ENCODE results near the gene PTRH1.
A peak's percentile ranks its signal among the peaks of the same experiment; 100 is the strongest.

The PTRH1 gene

DNA sequence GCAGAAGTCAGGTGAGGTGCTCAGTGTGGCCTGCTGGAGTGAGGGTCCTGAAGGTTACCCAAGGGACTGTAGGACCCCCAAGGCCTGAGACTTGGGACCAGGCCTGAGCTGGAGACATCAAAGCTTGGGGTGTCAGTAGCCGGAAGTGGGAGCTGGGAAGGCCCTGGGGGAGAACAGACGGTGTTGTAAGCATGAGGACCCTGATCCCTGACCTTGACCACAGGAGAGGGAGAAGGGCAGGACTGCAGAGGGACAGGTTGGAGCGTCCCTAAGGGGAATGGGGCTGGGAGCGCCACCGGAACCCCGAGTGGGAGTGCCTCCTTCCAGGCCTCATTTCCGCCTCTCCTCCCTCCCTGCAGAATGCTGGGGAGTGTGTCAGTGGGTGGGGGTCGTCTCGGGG lies 949 bp upstream of the PTRH1 start:
- DNase-seq, result no peak

DNA sequence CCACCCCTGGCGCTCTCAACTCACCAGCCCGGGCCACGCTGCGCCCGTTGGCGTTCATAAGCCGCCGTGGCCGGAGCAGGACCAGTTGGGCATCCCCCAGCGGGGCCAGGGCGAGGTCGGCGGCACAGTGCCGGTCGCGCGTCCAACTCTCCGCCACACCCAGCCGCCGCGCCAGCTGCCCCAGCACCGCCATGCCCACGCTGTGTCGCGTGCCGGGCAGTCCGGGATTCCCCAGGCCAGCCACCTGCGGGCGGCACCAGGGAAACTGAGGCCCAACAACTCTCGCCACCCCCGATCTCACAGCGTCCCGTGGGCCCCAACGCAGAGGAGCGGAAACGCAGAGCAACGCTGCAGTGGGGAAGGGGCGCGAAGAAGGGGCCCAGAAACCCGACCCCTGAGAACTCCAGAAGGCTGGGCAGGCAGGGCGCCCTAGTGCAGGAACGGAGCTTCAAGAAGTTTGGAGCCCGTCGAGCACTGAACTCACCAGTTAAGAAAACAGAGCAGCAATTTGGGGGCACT lies 453 bp downstream of the PTRH1 start:
- DNase-seq, result peak in 1 of 2 experiments; percentile 28

DNA sequence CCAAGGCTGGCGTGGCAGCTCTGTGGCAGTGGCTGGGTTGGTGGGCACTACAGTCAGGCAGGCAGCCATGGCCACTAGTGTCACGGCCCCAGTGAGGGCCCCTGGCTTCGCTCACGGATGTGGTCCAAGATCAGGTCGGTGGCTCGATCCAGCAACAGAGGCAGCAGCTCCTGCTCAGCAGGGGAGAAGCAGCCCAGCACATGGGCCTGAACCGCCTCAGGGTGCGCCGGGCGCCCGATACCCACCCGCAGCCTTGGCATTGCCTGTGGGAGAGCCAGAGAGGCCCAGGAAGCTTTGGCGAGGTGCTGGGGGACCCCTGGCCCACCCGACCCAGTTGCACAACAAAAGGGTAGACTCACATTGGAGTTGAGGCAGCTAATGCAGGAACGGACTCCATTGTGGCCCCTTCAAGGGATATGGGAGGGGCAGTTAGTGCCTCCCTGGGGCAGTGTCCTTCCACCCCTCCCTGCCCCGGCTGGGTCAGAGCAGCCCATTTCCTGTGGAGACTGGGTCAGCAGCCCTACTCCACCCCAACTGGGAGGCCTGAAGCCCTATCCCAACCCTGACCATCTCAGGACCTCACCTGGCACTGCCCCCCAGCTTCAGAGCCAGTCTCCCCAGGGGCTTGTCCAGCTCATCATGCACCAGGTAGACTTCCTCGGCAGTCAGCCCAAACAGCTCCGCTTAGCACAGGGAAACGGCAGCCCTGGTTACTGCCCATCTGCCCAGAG lies 1.3 kb downstream of the PTRH1 start:
- DNase-seq, result no peak

DNA sequence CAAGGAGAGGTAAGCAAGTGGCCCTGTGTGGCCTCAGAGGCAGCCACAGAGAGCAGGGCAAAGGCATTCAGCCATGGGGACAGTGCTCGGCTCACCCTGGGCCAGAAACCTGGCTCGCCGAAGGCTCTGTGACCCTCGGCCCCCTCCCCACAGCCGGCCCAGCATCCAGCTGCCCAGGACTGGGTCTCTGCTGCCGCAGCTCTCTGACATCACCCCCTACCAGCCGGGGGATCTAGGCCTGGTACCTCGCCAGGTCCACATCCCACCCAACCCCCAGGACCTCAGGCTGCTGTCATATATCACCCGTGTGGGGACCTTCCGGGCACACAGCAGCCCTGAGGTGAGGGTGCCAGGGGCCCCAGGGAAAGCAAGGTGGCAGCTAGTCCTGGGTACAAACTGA lies 2.6 kb downstream of the PTRH1 start:
- DNase-seq, result no peak

DNA sequence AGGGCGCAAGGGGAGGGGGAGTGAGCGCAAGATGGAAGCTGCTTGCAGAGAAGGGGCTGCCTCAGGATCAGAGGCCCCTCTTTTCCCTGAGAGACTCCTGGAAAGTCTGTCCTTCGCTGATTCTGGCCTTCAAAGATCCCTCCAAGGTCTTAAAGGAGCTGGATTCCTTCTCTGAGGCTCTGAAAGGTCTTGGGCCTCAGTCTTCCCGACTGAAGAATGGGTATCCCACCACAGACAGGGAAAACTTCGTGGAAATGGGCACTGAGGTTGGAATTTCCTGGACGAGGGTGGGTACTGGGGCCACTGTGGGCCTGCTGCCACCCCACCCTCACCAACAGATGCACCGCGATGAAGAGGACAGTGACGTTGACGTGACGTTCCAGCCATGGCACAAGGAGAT lies 3.1 kb downstream of the PTRH1 start:
- no peak for DNase-seq

DNA sequence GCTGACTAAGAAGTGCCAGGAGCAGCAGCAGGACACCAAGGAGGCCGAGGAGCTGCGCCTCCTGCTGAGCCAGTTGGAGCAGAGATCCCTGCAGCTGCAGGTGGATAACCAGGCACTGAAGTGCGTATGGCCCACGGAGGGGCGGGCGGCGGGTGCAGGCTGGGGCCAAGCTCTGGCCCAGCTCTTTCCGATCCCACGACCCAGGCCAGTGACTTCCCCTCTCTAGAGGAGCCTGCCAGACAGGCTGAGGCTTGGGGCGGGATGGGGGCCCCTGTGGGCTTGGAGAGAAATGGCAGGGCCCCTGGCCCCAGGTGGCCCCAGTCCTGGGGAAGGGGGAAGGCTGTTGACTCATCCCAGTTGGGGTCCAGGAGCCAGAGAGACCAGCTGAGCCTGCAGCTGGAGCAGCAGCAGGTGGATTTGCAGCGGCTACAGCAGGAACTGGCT lies 3.6 kb downstream of the PTRH1 start:
- DNase-seq, result no peak

DNA sequence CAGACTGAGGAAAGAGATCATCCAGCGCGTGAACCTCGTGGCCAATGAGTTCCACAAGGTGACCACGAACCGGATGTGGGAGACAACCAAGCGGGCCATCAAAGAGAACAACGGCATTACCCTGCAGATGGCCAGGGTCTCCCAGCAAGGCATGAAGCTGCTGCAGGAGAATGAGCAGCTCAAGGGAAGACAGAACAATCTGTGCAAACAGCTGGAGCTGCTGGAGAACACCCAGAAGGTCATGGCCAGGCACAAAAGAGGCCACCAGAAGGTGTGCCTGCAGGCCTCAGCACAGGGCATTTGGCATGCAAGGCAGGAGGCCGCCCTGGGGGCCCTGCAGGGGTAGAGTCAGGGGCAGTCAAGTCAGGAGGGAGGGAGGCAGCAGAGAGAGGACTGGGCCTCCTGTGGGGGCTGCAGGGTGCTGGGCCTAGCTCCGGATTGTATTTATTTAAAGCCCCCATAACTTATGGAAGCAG lies 4.2 kb downstream of the PTRH1 start:
- DNase-seq, result peak in 1 of 2 experiments; percentile 37

DNA sequence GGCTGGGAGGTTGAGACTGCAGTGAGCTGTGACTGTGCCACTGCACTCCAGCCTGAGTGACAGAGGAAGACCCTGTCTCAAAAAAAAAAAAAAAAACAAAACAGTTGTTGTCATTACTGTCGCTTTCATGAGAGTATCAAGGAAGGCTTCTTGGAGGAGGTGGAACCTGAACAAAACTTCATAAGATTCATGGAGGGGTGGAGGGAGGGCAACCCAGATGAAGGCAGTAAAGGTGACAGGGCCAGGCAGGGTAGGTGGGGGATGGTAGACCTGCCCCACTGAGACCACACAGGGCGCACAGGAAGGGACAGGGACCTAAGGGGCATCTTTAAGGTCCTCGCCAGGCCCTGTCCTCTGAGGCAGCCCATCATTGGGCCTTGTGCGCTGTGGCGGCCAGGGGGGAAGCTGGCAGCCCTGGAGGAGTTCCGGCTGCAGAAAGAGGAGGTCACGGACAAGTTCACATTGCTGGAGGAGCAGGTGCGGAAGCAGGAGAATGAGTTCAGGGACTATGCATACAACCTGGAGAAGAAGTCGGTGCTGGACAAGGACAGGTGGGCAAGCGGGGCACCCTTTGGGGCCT lies 5.2 kb downstream of the PTRH1 start:
- no peak for DNase-seq

DNA sequence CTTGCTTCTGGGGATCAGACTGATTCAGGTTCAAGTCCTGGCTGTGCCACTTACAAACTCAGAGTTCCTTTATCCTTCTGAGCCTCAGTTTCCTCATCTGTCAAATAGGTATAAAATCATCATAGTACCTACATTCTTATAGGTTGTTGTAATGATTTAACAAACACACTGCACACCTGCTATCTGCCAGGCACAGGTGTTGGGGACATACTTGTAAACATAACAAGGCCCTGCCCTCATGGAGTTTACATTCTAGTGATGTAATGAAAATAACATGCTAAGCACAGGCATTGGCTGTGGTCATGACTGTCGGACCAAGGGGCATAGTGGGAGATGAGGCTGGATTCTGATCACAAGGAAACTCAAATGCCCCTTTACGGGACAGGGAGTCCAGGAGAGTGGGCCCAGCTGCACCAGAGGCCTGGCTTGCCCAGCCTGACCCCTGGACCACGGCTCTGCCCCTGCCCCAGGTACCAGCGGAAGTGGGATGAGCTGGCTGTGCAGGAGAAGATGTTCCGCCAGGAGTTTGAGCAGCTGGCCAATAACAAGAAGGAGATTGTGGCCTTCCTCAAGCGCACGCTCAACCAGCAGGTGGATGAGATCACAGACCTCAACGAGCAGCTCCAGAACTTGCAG lies 6.4 kb downstream of the PTRH1 start:
- DNase-seq, result no peak

DNA sequence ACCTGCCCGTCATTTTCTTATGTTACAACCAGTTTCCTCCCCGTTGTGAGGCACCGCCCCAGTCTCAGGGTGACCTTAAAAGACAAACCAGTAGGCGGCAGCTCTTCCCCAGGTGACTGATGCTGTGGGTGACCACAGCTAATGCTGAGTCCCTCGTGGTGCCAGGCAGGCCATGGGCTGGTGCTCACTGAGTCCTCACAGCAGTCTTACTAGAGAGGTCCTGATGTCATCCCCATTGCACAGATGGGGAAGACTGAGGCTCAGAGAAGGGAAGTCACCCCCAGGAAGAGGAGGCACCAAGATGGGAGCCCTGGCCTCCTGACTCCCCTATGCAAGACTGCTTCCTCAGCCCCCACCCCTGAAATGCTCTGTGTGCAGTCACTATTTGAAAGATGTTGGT lies 7.7 kb downstream of the PTRH1 start:
- DNase-seq, result peak; percentile 41 to 55

DNA sequence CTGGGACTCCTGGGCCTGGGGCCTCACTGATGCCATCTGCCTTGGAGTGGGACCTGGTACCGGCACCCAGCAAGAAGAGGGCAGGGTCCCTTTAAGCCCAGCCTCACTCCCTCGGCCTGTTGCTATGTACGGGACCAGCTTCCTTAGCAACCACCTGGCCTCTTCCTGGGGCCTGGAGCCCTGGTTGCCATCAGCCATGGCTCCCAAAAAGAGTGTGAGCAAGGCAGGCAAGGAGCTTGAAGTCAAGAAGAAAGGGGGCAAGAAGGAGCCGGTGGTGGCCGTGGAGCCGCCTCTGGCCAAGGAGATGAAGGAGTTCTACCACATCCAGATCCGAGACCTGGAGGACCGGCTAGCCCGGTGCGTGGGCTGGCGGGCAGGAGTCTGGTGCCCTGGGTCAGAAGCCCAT lies 8.6 kb downstream of the PTRH1 start, which contains the start of gene CFAP157:
Gene CFAP157, plus strand, starts transcription at position 153 of the 406 bp plus-strand sequence. Its CDS starts 44 bp downstream, at position 197.
- no peak for DNase-seq

DNA sequence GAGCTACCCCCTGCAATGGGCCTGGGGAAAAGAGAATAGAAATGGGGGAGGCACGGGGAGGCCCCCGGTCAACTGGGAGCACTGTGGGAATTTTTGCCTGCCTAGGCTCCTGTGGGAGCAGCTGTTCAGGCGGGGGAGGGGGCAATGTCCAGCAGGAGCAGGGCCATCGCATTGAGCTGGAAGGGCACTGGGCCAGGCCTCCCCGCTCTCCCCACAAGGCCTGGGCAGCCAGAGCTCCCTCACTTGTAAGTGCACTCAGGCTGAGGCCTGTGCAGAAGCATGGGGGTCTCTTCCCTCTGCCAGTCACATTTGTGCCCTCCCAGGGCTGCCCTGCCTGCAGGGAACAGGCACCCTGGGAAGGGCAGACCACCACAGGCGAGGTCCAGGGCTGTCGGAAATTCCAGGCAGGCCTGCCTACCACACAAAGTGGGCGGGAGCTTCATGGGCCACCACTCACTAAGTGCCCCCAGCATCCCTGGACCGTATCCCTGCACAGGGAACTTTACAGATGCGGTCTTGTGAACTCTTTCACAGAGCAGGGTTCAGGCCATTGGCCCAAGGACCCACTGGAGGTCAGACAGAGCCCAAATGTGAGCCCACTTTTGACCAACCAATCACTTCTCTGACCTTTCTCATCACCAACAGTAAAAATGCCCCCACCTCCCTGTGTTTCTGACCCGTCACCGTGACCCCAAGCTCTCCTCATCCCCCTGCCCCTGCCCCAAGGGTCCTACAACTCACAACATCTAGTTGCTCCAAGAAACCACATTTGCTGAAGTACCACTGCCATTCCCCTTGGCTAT lies 9.7 kb downstream of the PTRH1 start:
- no peak for DNase-seq

DNA sequence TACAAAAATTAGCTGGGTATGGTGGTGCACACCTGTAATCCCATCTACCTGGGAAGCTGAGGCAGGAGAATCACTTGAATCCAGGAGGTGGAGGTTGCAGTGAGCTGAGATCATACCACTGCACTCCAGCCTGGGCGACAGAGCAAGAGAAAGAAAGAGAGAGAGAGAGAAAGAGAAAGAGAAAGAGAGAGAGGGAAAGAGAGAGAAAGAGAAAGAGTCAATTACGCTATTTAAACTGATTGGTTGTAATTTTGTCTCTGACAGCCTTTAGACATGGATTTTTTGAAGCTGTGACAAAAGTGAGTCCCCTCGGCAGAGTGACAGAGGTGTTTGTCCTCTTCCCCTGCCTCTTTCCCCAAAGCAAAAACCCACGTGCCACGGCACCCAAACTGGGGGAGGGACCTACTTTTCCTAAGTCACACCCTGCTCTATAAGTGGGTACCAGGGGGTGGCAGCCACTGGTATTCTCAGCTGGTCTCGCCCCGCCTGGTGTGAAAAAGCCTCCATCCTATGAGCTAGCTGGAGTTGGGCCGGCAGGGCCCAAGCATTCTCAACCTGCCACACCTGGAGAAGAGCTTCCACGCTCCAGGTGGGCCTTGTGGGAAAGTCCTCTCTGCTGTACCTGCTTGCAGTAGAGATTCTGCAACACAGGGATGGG lies 12.0 kb downstream of the PTRH1 start:
- no peak for DNase-seq

DNA sequence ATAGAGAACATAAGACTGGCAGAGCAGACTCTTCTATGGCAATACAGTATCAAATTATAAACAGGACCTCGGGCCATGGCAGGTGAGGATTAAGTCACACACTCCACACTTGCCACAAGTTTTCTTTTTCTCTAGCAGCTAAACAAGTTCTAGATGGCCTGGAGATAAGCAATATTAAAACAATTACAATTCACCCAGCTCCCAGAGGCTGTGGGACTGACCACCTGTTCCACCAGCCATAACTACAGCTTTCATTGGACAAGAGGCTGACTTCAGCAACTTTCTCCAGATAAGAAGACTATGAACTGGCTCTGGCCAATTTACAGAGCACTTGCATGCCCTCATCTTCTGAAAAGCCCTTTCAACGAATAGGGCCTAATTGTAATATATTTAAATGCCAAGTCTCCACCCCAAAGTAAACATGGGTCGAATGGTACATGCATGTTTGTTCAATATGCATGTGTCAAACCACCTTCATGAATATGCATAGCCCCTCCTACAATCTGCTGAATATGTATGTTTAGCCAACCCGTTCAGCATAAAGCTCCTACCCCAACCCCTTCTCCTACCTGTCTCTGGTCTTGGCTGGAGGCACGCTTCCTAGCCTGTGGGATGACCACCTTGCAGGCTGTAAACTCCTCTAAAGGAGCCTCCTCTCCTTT lies 14.7 kb downstream of the PTRH1 start:
- no peak for DNase-seq

DNA sequence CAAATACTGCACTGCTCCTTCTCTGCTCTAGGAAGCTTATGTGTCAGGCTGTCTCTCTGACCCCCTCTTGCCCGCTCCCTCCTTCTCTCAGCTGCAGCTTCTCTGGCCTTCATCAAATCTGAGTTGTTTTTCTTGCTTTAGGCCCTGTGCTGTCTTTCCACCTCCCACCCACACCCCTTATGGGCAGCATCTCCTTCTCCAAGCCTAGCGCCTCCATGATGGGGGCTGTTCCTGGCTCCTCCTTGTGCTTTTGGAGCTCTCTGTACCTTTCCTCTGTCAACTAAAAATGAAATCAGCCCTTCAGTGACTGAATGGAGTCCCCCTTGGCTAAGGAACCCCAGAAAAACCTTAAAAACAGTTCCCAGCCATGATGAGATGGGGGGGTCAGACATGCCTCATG lies 15.3 kb downstream of the PTRH1 start:
- DNase-seq, result no peak

DNA sequence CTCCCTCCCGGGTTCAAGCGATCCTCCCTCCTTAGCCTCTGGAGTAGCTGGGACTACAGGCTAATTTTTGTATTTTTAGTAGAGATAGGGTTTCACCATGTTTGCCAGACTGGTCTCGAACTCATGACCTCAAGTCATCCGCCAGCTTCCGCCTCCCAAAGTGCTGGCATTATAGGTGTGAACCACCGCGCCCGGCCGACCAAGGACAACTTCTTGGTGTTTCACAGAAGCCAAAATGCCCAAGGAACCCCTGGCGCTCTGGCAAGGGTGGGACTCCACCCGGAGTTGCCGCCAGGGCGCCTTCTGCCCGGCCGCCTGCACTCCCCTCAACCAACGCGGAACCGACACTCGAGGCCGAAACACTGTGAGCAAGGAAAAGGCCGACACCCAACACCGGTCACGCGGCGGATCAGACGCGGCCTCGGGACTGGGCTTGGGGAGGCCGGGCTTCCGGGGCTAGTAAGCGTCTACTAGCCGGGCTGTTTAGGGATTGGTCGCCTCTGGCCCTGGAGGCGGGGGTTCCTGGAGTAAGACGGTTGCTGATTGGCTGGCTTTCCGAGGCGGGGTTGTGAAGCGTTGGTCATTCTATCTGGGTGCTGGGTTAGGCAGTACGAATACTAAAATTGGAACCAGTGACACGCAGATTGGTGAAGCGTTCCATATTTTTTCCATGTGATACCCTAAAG lies 16.3 kb downstream of the PTRH1 start:
- DNase-seq, result peak; percentile 90 to 93

DNA sequence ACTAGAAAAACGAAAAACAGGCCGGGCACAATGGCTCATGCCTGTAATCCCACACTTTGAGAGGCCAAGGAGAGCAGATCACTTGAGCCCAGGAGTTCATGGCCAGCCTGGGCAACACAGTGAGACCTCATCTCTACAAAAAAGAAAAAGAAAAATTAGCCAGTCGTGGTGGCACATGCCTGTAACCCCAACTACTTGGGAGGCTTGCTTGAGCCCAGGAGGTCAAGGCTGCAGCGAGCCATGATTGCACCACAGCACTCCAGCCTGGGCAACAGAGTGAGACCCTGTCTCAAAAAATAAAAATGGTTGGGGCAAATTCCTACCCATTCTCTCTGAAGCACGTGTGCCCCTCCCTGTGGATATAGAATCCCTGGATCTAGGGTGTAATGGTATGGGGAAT lies 17.1 kb downstream of the PTRH1 start:
- DNase-seq, result no peak

DNA sequence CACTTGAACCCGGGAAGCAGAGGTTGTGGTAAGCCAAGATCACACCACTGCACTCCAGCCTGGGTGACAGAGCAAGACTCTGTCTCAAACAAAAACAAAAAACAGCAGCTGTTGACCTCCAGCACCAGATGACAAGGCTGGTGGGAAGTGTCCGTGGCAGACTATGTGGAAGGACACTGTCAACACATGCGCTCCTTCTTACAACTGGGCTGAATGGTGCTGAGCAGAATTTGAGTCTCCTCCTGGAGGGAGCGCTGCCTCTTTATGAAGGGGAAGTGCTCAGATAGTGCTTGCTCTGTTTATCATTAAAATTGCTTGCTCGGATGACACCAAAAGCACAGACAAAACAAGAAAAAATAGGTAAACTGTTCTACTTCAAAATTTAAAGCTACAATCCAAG lies 17.9 kb downstream of the PTRH1 start:
- no peak for DNase-seq

DNA sequence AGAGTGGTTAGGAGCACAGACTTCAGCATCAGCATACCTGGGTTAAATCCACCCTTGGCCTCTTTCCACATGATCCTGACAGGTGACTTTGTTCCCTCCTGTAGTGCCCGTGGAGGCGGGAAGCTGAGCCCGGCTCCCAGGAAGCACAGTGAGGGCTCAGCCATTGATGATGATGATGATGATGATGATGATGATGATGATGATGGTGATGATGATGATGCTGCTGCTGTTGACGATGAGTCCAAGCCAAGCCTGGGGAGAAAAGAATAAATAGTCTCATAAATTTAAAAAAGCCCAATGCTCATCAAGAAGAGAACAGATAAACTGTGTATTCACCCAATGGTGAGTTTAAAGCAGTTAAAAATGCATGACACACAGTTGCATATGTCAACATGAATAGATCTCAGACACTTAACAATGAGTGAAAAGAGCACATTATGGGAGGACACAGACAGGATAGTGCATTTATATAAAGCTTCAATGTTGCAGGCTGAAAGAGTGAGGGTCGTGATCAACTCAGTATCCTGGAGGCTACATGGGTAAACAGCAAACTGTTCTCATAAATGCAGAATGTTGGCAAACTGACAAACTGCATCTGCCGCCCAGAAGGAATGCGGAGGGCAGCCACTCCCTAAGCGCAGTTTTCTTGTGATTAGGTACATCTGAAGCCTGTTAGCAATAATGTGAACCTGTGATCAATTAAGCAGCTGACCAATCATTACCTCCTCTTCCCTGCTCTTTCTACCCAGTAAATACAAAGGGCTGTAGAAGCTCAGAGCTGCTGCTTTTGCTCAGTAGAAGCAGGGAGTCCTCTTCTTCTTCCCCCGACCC lies 20.4 kb downstream of the PTRH1 start:
- DNase-seq, result no peak

DNA sequence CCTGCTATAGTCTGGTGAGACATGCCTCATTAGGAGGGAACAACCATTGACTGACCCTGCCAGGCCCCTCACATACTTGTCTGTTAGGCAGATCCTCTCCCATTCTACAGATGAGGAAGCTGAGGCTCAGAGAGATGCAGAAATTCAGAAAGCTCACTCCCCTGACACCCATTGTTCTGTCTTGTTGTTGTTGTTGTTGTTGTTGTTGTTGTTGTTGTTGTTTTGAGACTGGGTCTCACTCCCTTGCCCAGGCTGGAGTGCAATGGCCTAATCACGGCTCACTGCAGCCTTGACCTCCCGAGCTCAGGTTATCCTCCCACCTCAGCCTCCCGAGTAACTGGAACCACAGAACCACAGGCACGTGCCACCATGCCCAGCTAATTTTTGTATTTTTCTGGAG lies 21.8 kb downstream of the PTRH1 start:
- DNase-seq, result no peak

Data from activated T-cell treated with anti-CD3 and anti-CD28 coated beads, Interleukin-2, amount 50 U/mL, for 48 hours (primary cell).